ENCODE measurements around the gene AFG3L2.

AFG3L2 gene

DNA sequence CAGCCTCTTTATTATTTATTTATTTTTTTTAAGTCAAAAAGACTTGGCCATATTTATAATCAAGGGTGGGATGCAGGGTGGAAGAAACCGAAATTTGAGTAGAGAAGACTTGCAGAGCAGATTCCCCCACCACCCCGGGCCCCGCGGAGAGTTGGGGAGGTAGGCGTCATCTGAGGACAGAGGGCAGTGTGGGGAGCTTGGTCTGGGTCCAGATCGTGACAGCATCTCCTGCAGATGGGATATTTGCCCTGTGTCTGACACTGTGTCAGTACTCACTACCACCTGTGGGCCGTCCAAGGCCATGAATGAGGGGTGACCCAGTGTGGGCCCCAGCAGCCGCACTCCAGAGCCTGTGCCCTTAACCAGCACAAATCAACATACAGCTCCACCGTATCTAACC, 20.2 kb upstream of the AFG3L2 start:
- H3K27me3 ChIP-seq (replicated peaks) = no peaks in the 10 kb centered on the region
- no peak overlapping the region for H3K27ac ChIP-seq
- no peak overlapping the region for H3K4me3 ChIP-seq (ENCODE audit: low read depth, low read length)
- in situ Hi-C loops (cut with HindIII; ENCODE audit: low pct_ligation_motif_present, low sequenced_read_pairs) = no loop called here
- no peak for DNase-seq
- H3K36me3 ChIP-seq (replicated peaks) = no peaks in the 10 kb centered on the region
- TF ChIP-seq, protein P1, sequence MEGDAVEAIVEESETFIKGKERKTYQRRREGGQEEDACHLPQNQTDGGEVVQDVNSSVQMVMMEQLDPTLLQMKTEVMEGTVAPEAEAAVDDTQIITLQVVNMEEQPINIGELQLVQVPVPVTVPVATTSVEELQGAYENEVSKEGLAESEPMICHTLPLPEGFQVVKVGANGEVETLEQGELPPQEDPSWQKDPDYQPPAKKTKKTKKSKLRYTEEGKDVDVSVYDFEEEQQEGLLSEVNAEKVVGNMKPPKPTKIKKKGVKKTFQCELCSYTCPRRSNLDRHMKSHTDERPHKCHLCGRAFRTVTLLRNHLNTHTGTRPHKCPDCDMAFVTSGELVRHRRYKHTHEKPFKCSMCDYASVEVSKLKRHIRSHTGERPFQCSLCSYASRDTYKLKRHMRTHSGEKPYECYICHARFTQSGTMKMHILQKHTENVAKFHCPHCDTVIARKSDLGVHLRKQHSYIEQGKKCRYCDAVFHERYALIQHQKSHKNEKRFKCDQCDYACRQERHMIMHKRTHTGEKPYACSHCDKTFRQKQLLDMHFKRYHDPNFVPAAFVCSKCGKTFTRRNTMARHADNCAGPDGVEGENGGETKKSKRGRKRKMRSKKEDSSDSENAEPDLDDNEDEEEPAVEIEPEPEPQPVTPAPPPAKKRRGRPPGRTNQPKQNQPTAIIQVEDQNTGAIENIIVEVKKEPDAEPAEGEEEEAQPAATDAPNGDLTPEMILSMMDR (IDR thresholded peaks at IDR 0.05; ENCODE audit: low read depth, low read length, missing control alignments) = no peak

DNA sequence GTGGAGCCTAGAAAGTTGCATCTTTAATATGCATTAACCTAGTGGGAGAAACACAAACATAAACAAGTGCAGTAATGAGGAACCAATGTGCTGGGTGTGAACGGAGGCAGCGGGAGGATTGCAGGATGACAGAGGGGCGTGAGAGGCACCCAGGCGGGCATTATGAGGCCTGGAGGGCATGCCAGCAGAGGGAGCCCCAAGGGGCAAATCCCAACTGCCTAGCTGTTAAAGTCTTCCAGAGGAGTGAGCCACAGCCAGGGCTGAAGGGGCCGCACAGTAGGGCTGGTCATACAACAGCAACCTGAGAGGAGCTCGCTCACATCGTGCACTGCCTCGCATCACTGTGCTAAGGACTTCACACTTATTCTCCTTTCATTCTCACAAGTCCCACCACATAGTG, 17.4 kb upstream of the AFG3L2 start:
- H3K4me3 ChIP-seq (ENCODE audit: low read depth, low read length) = no peak overlapping the region
- no peaks in the 10 kb centered on the region for H3K27me3 ChIP-seq (replicated peaks)
- H3K36me3 ChIP-seq (replicated peaks) = no peaks in the 10 kb centered on the region
- TF ChIP-seq, protein P1 (IDR thresholded peaks at IDR 0.05; ENCODE audit: low read depth, low read length, missing control alignments) = peak; percentile 70
- in situ Hi-C loops (cut with HindIII; ENCODE audit: low pct_ligation_motif_present, low sequenced_read_pairs) = no loop called here
- no peak for DNase-seq
- no peak overlapping the region for H3K27ac ChIP-seq

DNA sequence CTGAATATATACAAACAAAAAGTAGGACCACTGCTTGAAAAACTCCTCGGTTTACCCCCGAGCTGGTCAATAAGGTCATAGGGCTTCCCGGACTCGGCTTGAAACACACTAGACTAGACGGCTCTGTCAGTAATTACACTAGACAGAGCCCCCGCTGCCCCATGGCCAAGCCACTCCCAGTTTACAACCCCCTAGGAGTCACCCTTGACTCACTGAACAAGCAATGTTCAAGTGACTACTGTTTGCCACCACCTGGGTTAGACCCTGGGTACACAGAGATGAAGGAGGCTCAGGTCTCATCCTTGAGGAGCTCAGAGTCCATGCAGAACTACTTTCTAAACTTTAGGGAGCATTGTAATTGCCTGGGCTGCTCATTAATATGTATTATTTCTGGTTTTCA, 17.0 kb upstream of the AFG3L2 start:
- in situ Hi-C loops (cut with HindIII; ENCODE audit: low pct_ligation_motif_present, low sequenced_read_pairs) = no loop called here
- no peak for DNase-seq
- TF ChIP-seq, protein P1 (IDR thresholded peaks at IDR 0.05; ENCODE audit: low read depth, low read length, missing control alignments) = no peak
- H3K27ac ChIP-seq = no peak overlapping the region
- no peaks in the 10 kb centered on the region for H3K36me3 ChIP-seq (replicated peaks)
- H3K27me3 ChIP-seq (replicated peaks) = no peaks in the 10 kb centered on the region
- H3K4me3 ChIP-seq (ENCODE audit: low read depth, low read length) = no peak overlapping the region

DNA sequence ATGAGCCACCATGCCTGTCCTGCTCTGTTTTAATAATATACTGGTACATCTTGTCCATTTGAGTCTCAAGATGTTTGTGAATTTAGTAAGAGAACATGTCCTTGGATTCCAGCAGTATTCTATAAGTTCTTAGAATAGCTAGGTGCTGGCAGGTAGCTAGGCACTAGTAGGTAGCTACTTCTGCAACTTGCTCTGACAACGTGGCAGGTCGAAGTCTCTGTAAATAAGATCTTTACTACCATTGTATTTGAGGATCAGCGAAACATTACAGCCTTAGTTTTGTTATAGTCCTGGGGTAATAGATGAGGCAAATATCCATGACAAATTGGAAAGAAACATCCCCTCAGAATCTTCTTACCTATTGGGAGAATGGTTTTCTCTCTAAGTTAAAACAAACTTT, 16.5 kb upstream of the AFG3L2 start:
- Histone ChIP-seq H3K27me3 (replicated peaks) (no peaks in the 10 kb centered on the region), H3K4me3 (ENCODE audit: low read depth, low read length) (no peak overlapping the region), H3K27ac (no peak overlapping the region), H3K36me3 (replicated peaks) (no peaks in the 10 kb centered on the region)
- TF ChIP-seq, protein P1 (IDR thresholded peaks at IDR 0.05; ENCODE audit: low read depth, low read length, missing control alignments) = no peak
- in situ Hi-C loops (cut with HindIII; ENCODE audit: low pct_ligation_motif_present, low sequenced_read_pairs) = no loop called here
- no peak for DNase-seq

DNA sequence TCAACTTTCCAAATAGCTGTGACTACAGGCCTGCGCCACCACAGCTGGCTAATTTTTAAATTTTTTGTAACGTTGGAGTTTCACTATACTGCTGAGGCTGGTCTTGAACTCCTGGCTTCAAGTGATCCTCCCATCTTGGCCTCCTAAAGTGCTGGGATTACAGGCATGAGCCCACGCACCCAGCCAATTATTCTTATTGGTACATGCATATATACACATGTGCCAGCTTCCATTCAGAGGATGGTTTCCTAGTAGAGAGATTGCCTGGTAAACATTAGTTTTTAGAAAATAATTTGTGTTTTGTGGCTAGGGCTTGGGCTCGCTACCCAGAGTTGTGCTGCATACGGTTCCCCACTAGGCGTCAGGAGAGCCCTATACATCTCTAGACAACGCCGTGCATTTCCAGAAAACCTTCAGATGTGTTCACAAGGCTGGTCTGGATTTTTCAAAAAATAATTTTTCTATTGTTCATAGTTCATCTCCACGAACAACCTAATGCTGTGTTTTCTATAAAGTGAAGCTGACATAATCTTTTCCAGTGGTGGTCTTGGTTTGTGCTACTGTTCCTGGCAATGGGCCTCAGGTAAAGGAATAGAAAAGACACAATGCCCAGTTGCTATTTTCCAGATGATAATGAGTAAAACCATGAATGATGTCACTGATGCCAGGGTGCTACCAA, 14.6 kb upstream of the AFG3L2 start:
- no peaks in the 10 kb centered on the region for H3K27me3 ChIP-seq (replicated peaks)
- in situ Hi-C loops (cut with HindIII; ENCODE audit: low pct_ligation_motif_present, low sequenced_read_pairs) = no loop called here

More for the DNA sequence above, 14.6 kb upstream of the AFG3L2 start:
- no peaks in the 10 kb centered on the region for H3K36me3 ChIP-seq (replicated peaks)
- TF ChIP-seq, protein P1 (IDR thresholded peaks at IDR 0.05; ENCODE audit: low read depth, low read length, missing control alignments) = peak; percentile 97
- DNase-seq = peak; percentile 62
- H3K27ac ChIP-seq = no peak overlapping the region
- no peak overlapping the region for H3K4me3 ChIP-seq (ENCODE audit: low read depth, low read length)

Measured in brain microvascular endothelial cell (primary cell).